ENCODE measurements around the gene PGK2. TPM values are rescaled to one million over a fixed set of nuclear protein-coding genes. Genes with fewer than 3 reads are reported as not detected.

Gene PGK2
- total RNA-seq (2022; extraction: Qiagen RNA extraction; ENCODE audit: low read depth) = not detected in 5 replicates

GRCh38 chr6:49787176-49787575, at the start of gene PGK2:
TSS of gene PGK2 (minus strand) at chr6:49787285. CDS start at chr6:49787187, 98 bp downstream.

DNA sequence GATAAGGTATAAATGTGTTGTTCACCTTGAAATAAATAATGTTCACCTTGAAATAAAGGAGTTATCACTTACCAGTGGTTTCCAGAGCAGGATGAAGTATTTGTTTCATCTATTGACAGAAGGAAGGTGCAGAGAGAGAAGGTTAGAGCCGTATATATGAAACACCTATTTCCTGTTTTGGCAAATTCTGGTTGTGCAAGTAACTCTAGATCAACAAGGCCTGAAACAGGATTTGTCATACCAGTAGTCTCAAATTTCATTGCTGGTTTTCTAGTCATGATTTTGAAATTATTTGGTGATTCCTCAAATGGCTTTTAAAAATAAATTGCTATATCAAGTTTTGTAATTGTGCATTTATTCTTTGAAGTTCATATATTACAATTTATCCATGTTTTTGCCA, 42.8 kb downstream of the PGK2 start, which contains the start of gene CRISP3:
TSS of gene CRISP3 (minus strand) at position 130 of the 400 bp plus-strand sequence. CDS start at position 109, 21 bp downstream.

Other genes with a start within 250 kb of the PGK2 start
- 23.6 to 30.5 TPM (median 25.8 TPM) in 5 replicates for gene C6orf141, start 236.6 kb downstream of the PGK2 start, total RNA-seq (2022; extraction: Qiagen RNA extraction; ENCODE audit: low read depth)
- 0.03 to 0.07 TPM in 2 of 5 replicates, not detected in the others for gene RHAG, start 150.4 kb downstream of the PGK2 start, total RNA-seq (2022; extraction: Qiagen RNA extraction; ENCODE audit: low read depth)
- not detected in 5 replicates for gene CRISP2, start 73.7 kb downstream of the PGK2 start, total RNA-seq (2022; extraction: Qiagen RNA extraction; ENCODE audit: low read depth)
- not detected in 5 replicates for gene CRISP3, start 42.9 kb downstream of the PGK2 start, total RNA-seq (2022; extraction: Qiagen RNA extraction; ENCODE audit: low read depth)
- gene CRISP1, start 79.2 kb upstream of the PGK2 start, total RNA-seq (2022; extraction: Qiagen RNA extraction; ENCODE audit: low read depth) = not detected in 5 replicates
- gene DEFB114, start 176.9 kb upstream of the PGK2 start, total RNA-seq (2022; extraction: Qiagen RNA extraction; ENCODE audit: low read depth) = not detected in 5 replicates
- gene DEFB113, start 182.3 kb upstream of the PGK2 start, total RNA-seq (2022; extraction: Qiagen RNA extraction; ENCODE audit: low read depth) = not detected in 5 replicates
- gene DEFB110, start 234.7 kb upstream of the PGK2 start, total RNA-seq (2022; extraction: Qiagen RNA extraction; ENCODE audit: low read depth) = not detected in 5 replicates